IPS DF 19.7 (cell line): ENCODE results near the gene PRKAR2B.

Source experiments
- DNase-seq: peaks from one replicate; pipeline ENCODE4 v3.0.0-alpha.2; 2013; ENCODE audit warnings: low read depth, low spot score

Gene PRKAR2B

GRCh38 chr7:107179326-107180164 is 135.0 kb downstream of the PRKAR2B start:
- no peak for DNase-seq

GRCh38 chr7:107180378-107180777 is 135.9 kb downstream of the PRKAR2B start:
- DNase-seq = no peak

GRCh38 chr7:107181172-107181571 is 136.7 kb downstream of the PRKAR2B start:
- no peak for DNase-seq

- no peak for DNase-seq
Observed at GRCh38 chr7:107185716-107186115, 141.2 kb downstream of the PRKAR2B start.

- DNase-seq = no peak
Observed at GRCh38 chr7:107186240-107186639, 141.7 kb downstream of the PRKAR2B start.

- no peak for DNase-seq
Observed at GRCh38 chr7:107187774-107188173, 143.3 kb downstream of the PRKAR2B start.

- DNase-seq = no peak
Observed at GRCh38 chr7:107190090-107190489, 145.6 kb downstream of the PRKAR2B start.

- no peak for DNase-seq
Observed at GRCh38 chr7:107194052-107194451, 149.5 kb downstream of the PRKAR2B start.

- no peak for DNase-seq
Observed at GRCh38 chr7:107196834-107197610, 152.5 kb downstream of the PRKAR2B start.

- no peak for DNase-seq
Observed at GRCh38 chr7:107201795-107202450, 157.4 kb downstream of the PRKAR2B start.

GRCh38 chr7:107203607-107204006 is 159.1 kb downstream of the PRKAR2B start:
- DNase-seq = no peak

GRCh38 chr7:107206136-107206535 is 161.6 kb downstream of the PRKAR2B start:
- DNase-seq = no peak

GRCh38 chr7:107206706-107207105 is 162.2 kb downstream of the PRKAR2B start:
- DNase-seq = no peak

GRCh38 chr7:107207459-107207858 is 163.0 kb downstream of the PRKAR2B start:
- no peak for DNase-seq

- no peak for DNase-seq
Observed at GRCh38 chr7:107208024-107208521, 163.6 kb downstream of the PRKAR2B start.

GRCh38 chr7:107208563-107208962 is 164.1 kb downstream of the PRKAR2B start:
- no peak for DNase-seq

GRCh38 chr7:107209565-107209964 is 165.1 kb downstream of the PRKAR2B start:
- no peak for DNase-seq

GRCh38 chr7:107210400-107210799 is 165.9 kb downstream of the PRKAR2B start:
- DNase-seq = no peak
